ENCODE data around the gene ENKD1. TPM values are rescaled to one million over a fixed set of nuclear protein-coding genes. Genes with fewer than 3 reads are reported as not detected.

The ENKD1 gene
- total RNA-seq, 2 donors from 2014 or later: 19.0 to 21.2 TPM

- 94 to 96% methylated on average over 2 of the region's 2 CpGs for WGBS, 2 experiments (ENCODE audit: insufficient coverage in 1 of 2, insufficient read length in 1 of 2)
- TF ChIP-seq CTCF (conservative IDR thresholded peaks at IDR 0.05): no peak
- Histone ChIP-seq H3K9ac (ENCODE audit: extremely low read depth, low read length, poor library complexity, severe bottlenecking) (no peak overlapping the region), H3K36me3 (ENCODE audit: control insufficient read depth, insufficient read depth, low read length) (no peaks in the 10 kb centered on the region), H3K27me3 (ENCODE audit: control insufficient read depth, insufficient read depth, low read length, poor library complexity, severe bottlenecking) (no peaks in the 10 kb centered on the region), H3K4me1 (ENCODE audit: control insufficient read depth, insufficient read depth, low read length) (no peaks in the 10 kb centered on the region), H3K27ac (ENCODE audit: low read depth, low read length) (no peak overlapping the region), H3K4me3 (ENCODE audit: low read length) (no peak overlapping the region), H3K9me3 (ENCODE audit: control insufficient read depth, low read length) (no peaks in the 10 kb centered on the region)
- Mint-ChIP-seq H3K4me1 (peaks cover 14% of the 10 kb centered on the region), H3K36me3 (ENCODE audit: low read depth) (no peaks in the 10 kb centered on the region), H3K27me3 (ENCODE audit: insufficient read depth) (no peaks in the 10 kb centered on the region), H3K27ac (no peak overlapping the region), H3K4me3 (no peak overlapping the region), H3K9me3 (no peaks in the 10 kb centered on the region)
- DNase-seq: no peak
Measured at GRCh38 chr16:67708368-67708771, 41.8 kb upstream of the ENKD1 start.

- Histone ChIP-seq H3K4me3 (ENCODE audit: low read length) (no peak overlapping the region), H3K36me3 (ENCODE audit: control insufficient read depth, insufficient read depth, low read length) (no peaks in the 10 kb centered on the region), H3K9me3 (ENCODE audit: control insufficient read depth, low read length) (no peaks in the 10 kb centered on the region), H3K9ac (ENCODE audit: extremely low read depth, low read length, poor library complexity, severe bottlenecking) (no peak overlapping the region), H3K27ac (ENCODE audit: low read depth, low read length) (no peak overlapping the region), H3K4me1 (ENCODE audit: control insufficient read depth, insufficient read depth, low read length) (no peaks in the 10 kb centered on the region), H3K27me3 (ENCODE audit: control insufficient read depth, insufficient read depth, low read length, poor library complexity, severe bottlenecking) (no peaks in the 10 kb centered on the region)
- Mint-ChIP-seq H3K4me1 (peaks cover 13% of the 10 kb centered on the region), H3K27ac (no peak overlapping the region), H3K4me3 (no peak overlapping the region), H3K27me3 (ENCODE audit: insufficient read depth) (no peaks in the 10 kb centered on the region), H3K36me3 (ENCODE audit: low read depth) (no peaks in the 10 kb centered on the region), H3K9me3 (no peaks in the 10 kb centered on the region)
- no peak for TF ChIP-seq CTCF (conservative IDR thresholded peaks at IDR 0.05)
- no peak for DNase-seq
- WGBS, 2 experiments (ENCODE audit: insufficient coverage in 1 of 2, insufficient read length in 1 of 2): 99 to 100% methylated on average over 4 to 5 of the region's 5 CpGs
Measured at GRCh38 chr16:67707790-67708189, 41.2 kb upstream of the ENKD1 start.

GRCh38 chr16:67707210-67707609, 40.7 kb upstream of the ENKD1 start:
- Histone ChIP-seq H3K9me3 (ENCODE audit: control insufficient read depth, low read length) (no peaks in the 10 kb centered on the region), H3K9ac (ENCODE audit: extremely low read depth, low read length, poor library complexity, severe bottlenecking) (no peak overlapping the region), H3K4me1 (ENCODE audit: control insufficient read depth, insufficient read depth, low read length) (no peaks in the 10 kb centered on the region), H3K27ac (ENCODE audit: low read depth, low read length) (no peak overlapping the region), H3K27me3 (ENCODE audit: control insufficient read depth, insufficient read depth, low read length, poor library complexity, severe bottlenecking) (no peaks in the 10 kb centered on the region), H3K36me3 (ENCODE audit: control insufficient read depth, insufficient read depth, low read length) (no peaks in the 10 kb centered on the region), H3K4me3 (ENCODE audit: low read length) (no peak overlapping the region)
- no peak overlapping the region for H3K4me3 Mint-ChIP-seq
- no peak overlapping the region for H3K27ac Mint-ChIP-seq
- DNase-seq: no peak
- WGBS, 2 experiments (ENCODE audit: insufficient coverage in 1 of 2, insufficient read length in 1 of 2): 90 to 97% methylated on average over 2 to 4 of the region's 4 CpGs
- TF ChIP-seq CTCF (conservative IDR thresholded peaks at IDR 0.05): no peak
- H3K9me3 Mint-ChIP-seq: no peaks in the 10 kb centered on the region
- H3K36me3 Mint-ChIP-seq (ENCODE audit: low read depth): no peaks in the 10 kb centered on the region
- no peaks in the 10 kb centered on the region for H3K27me3 Mint-ChIP-seq (ENCODE audit: insufficient read depth)
- H3K4me1 Mint-ChIP-seq: peaks cover 13% of the 10 kb centered on the region

Measured in endodermal cell (in vitro differentiated cells).